IPS-18a (cell line): ENCODE measurements around the gene HHAT.

Source experiments
- H3K27ac ChIP-seq: one replicate; pipeline ENCODE4 v1.5.1; 2013; ENCODE audit warnings: low read length
- H3K27me3 ChIP-seq: one replicate; pipeline ENCODE4 v1.6.1; 2013; ENCODE audit warnings: mild to moderate bottlenecking, low read length; ENCODE audit not compliant: control insufficient read depth, insufficient read depth
- H3K36me3 ChIP-seq: one replicate; pipeline ENCODE4 v1.6.1; 2013; ENCODE audit warnings: low read depth, low read length; ENCODE audit not compliant: control insufficient read depth
- H3K4me1 ChIP-seq: one replicate; pipeline ENCODE4 v1.6.1; 2013; ENCODE audit warnings: low read depth, low read length; ENCODE audit not compliant: control insufficient read depth
- H3K4me3 ChIP-seq: one replicate; pipeline ENCODE4 v1.5.1; 2013; ENCODE audit warnings: low read length
- H3K9ac ChIP-seq: one replicate; pipeline ENCODE4 v1.6.1; 2013; ENCODE audit warnings: mild to moderate bottlenecking, low read length, moderate library complexity
- H3K9me3 ChIP-seq: one replicate; pipeline ENCODE4 v1.6.1; 2013; ENCODE audit warnings: low read depth, low read length; ENCODE audit not compliant: control insufficient read depth

The HHAT gene

GRCh38 chr1:210532223-210532598 is 203.5 kb downstream of the HHAT start:
- no peak overlapping the region for H3K9ac ChIP-seq
- H3K9me3 ChIP-seq: no peaks in the 10 kb centered on the region
- H3K27me3 ChIP-seq: no peaks in the 10 kb centered on the region
- H3K36me3 ChIP-seq: no peaks in the 10 kb centered on the region
- no peak overlapping the region for H3K4me3 ChIP-seq
- peaks cover 11% of the 10 kb centered on the region for H3K4me1 ChIP-seq
- no peak overlapping the region for H3K27ac ChIP-seq

GRCh38 chr1:210535761-210536160 is 207.1 kb downstream of the HHAT start:
- no peaks in the 10 kb centered on the region for H3K27me3 ChIP-seq
- no peak overlapping the region for H3K9ac ChIP-seq
- H3K4me1 ChIP-seq: peaks cover 5% of the 10 kb centered on the region
- no peak overlapping the region for H3K27ac ChIP-seq
- H3K36me3 ChIP-seq: no peaks in the 10 kb centered on the region
- no peak overlapping the region for H3K4me3 ChIP-seq
- H3K9me3 ChIP-seq: no peaks in the 10 kb centered on the region

GRCh38 chr1:210536254-210536961 is 207.7 kb downstream of the HHAT start:
- Histone ChIP-seq H3K4me3 (no peak overlapping the region), H3K27me3 (no peaks in the 10 kb centered on the region), H3K9ac (no peak overlapping the region), H3K27ac (no peak overlapping the region), H3K36me3 (no peaks in the 10 kb centered on the region), H3K9me3 (no peaks in the 10 kb centered on the region), H3K4me1 (peaks cover 5% of the 10 kb centered on the region)

DNA sequence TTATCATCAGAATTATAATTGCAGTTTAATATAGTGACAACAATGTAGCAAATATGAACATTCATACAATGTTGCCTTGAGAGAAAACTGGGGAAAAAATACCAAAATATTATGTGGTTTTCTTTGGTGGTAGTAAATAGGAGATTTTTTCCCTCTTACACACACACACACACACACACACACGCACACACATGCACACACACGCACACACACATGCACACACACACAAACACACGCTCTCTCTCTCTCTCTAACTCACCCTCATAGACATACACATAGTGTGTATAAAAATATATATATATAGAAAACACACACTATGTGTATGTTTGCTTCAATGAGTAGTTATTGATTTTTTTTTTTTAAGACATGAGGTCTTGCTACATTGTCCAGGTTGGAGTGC is 211.6 kb downstream of the HHAT start:
- Histone ChIP-seq H3K27me3 (no peaks in the 10 kb centered on the region), H3K36me3 (no peaks in the 10 kb centered on the region), H3K27ac (no peak overlapping the region), H3K9me3 (no peaks in the 10 kb centered on the region), H3K4me1 (peaks cover 5% of the 10 kb centered on the region), H3K4me3 (no peak overlapping the region), H3K9ac (no peak overlapping the region)

- Histone ChIP-seq H3K4me3 (no peak overlapping the region), H3K27me3 (no peaks in the 10 kb centered on the region), H3K27ac (no peak overlapping the region), H3K4me1 (no peaks in the 10 kb centered on the region), H3K36me3 (no peaks in the 10 kb centered on the region), H3K9ac (no peak overlapping the region), H3K9me3 (no peaks in the 10 kb centered on the region)
Observed at GRCh38 chr1:210541680-210542358, 213.1 kb downstream of the HHAT start.

- Histone ChIP-seq H3K36me3 (no peaks in the 10 kb centered on the region), H3K27ac (no peak overlapping the region), H3K9me3 (no peaks in the 10 kb centered on the region), H3K4me3 (no peak overlapping the region), H3K27me3 (no peaks in the 10 kb centered on the region), H3K9ac (no peak overlapping the region), H3K4me1 (no peaks in the 10 kb centered on the region)
Observed at GRCh38 chr1:210551899-210552298, 223.2 kb downstream of the HHAT start.

- H3K27ac ChIP-seq: no peak overlapping the region
- no peaks in the 10 kb centered on the region for H3K9me3 ChIP-seq
- no peaks in the 10 kb centered on the region for H3K27me3 ChIP-seq
- no peak overlapping the region for H3K4me3 ChIP-seq
- H3K9ac ChIP-seq: no peak overlapping the region
- H3K4me1 ChIP-seq: no peaks in the 10 kb centered on the region
- H3K36me3 ChIP-seq: no peaks in the 10 kb centered on the region
Observed at GRCh38 chr1:210553711-210554110, 225.0 kb downstream of the HHAT start.

DNA sequence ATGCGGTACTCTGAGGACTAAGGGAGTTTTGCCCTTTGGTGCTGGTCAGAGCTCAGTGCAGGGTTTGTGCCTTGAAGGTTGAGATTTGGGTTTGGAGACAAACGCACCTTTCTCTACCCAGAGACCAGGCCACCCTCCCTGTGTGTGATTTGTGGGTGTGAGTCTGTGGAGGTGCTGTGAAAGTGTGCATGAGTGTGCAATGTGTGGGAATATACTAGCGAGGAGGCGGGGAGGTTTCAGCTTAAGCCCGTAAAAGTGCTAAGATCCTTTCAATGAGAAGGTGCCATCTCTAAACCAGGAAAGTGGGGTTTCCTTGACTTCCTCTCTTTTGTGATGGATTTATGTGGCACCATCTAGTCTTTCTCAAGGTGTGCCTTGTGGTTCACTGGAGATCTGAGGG is 225.7 kb downstream of the HHAT start:
- H3K27me3 ChIP-seq: no peaks in the 10 kb centered on the region
- H3K4me1 ChIP-seq: no peaks in the 10 kb centered on the region
- no peak overlapping the region for H3K9ac ChIP-seq
- no peaks in the 10 kb centered on the region for H3K36me3 ChIP-seq
- H3K9me3 ChIP-seq: no peaks in the 10 kb centered on the region
- no peak overlapping the region for H3K4me3 ChIP-seq
- no peak overlapping the region for H3K27ac ChIP-seq

- Histone ChIP-seq H3K9ac (no peak overlapping the region), H3K27ac (no peak overlapping the region), H3K9me3 (no peaks in the 10 kb centered on the region), H3K4me1 (no peaks in the 10 kb centered on the region), H3K36me3 (no peaks in the 10 kb centered on the region), H3K27me3 (no peaks in the 10 kb centered on the region), H3K4me3 (no peak overlapping the region)
Observed at GRCh38 chr1:210556475-210556874, 227.8 kb downstream of the HHAT start.

- Histone ChIP-seq H3K9me3 (no peaks in the 10 kb centered on the region), H3K4me1 (no peaks in the 10 kb centered on the region), H3K36me3 (no peaks in the 10 kb centered on the region), H3K27me3 (no peaks in the 10 kb centered on the region), H3K9ac (no peak overlapping the region), H3K4me3 (no peak overlapping the region), H3K27ac (no peak overlapping the region)
Observed at GRCh38 chr1:210557426-210558077, 228.8 kb downstream of the HHAT start.

DNA sequence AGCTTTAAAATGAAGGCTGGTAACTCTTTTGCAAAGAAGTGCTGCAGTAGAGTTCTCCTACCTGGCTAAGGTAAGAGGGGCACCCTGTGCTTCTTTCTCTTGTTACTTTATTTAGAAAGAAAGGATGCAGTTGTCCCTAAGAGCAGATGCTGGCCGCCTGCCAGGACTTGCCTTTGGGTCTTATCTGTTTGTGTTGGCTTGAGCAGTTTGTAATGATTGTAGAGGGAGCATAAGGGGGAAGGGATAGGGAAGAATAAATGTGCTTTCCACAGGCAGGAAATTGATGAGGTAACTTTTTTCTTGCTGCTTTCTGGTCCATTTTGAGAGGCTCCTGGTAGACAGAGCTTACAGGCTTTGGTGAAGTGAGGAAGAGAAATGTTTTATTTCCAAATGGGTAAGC is 229.6 kb downstream of the HHAT start:
- no peak overlapping the region for H3K4me3 ChIP-seq
- H3K4me1 ChIP-seq: no peaks in the 10 kb centered on the region
- no peak overlapping the region for H3K9ac ChIP-seq
- no peak overlapping the region for H3K27ac ChIP-seq
- H3K27me3 ChIP-seq: no peaks in the 10 kb centered on the region
- H3K9me3 ChIP-seq: no peaks in the 10 kb centered on the region
- no peaks in the 10 kb centered on the region for H3K36me3 ChIP-seq

DNA sequence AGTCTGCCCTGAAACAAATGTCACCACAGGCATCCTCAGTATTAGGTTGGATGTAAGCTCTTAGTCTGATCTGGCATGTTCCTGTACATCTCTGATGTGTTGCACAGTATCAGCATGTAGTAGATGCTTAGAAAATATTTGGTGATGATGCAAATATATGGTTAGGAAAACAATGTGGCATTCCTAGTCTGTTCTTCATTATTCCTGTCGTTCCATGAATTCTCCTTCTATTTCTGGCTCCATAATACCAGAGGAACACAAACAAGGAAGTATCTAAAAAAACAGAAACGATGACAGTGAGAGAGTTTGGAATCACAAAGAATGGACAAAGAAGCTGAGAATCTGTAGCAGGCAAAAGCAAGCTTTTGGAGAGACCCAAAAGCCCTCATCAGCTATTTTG is 236.6 kb downstream of the HHAT start:
- Histone ChIP-seq H3K4me3 (no peak overlapping the region), H3K9me3 (no peaks in the 10 kb centered on the region), H3K4me1 (no peaks in the 10 kb centered on the region), H3K27ac (no peak overlapping the region), H3K9ac (no peak overlapping the region), H3K27me3 (no peaks in the 10 kb centered on the region), H3K36me3 (no peaks in the 10 kb centered on the region)
